KMS-11 (cell line): ENCODE data around the gene C22orf31.

Source experiments
- H2AFZ ChIP-seq: fragments of 200-600 bp; sonication (generic); 2 replicates; pipeline ENCODE4 v1.6.1; 2016; ENCODE audit warnings: antibody characterized with exemption, mixed run types, low read depth
- H3K27ac ChIP-seq: fragments of 200-600 bp; sonication (generic); 2 replicates; pipeline ENCODE4 v1.6.1; 2016; ENCODE audit warnings: mild to moderate bottlenecking, mixed run types
- H3K27me3 ChIP-seq: fragments of 200-600 bp; sonication (generic); 2 replicates; pipeline ENCODE4 v1.6.1; 2017; ENCODE audit warnings: mild to moderate bottlenecking, low read depth, mixed run types, moderate library complexity; ENCODE audit not compliant: insufficient read depth
- H3K36me3 ChIP-seq: fragments of 200-600 bp; sonication (generic); 2 replicates; pipeline ENCODE4 v1.6.1; 2017; ENCODE audit warnings: mild to moderate bottlenecking, mixed run types; ENCODE audit not compliant: insufficient read depth
- H3K4me1 ChIP-seq: fragments of 200-600 bp; sonication (generic); 2 replicates; pipeline ENCODE4 v1.6.1; 2016; ENCODE audit warnings: mild to moderate bottlenecking, low read depth, mixed run types; ENCODE audit not compliant: poor library complexity, severe bottlenecking
- H3K4me2 ChIP-seq: fragments of 200-600 bp; sonication (generic); 2 replicates; pipeline ENCODE4 v1.7.0; 2016; ENCODE audit warnings: mild to moderate bottlenecking, mixed run types
- H3K4me3 ChIP-seq: fragments of 200-600 bp; sonication (generic); IDR thresholded peaks from 2 replicates; pipeline ENCODE4 v1.6.1; 2017; ENCODE audit warnings: low read depth, low read length, mixed read lengths; ENCODE audit not compliant: insufficient read depth
- H3K79me2 ChIP-seq: fragments of 200-600 bp; sonication (generic); 2 replicates; pipeline ENCODE4 v1.6.1; 2016; ENCODE audit warnings: low read depth, mixed run types; ENCODE audit not compliant: insufficient read depth
- H3K9ac ChIP-seq: fragments of 200-600 bp; sonication (generic); 2 replicates; pipeline ENCODE4 v1.6.1; 2016; ENCODE audit warnings: mild to moderate bottlenecking, mixed run types
- H4K20me1 ChIP-seq: fragments of 200-600 bp; sonication (generic); 2 replicates; pipeline ENCODE4 v1.6.1; 2016; ENCODE audit warnings: mild to moderate bottlenecking, mixed run types; ENCODE audit not compliant: insufficient read depth
- CTCF ChIP-seq: fragments of 200-600 bp; sonication (generic); conservative IDR thresholded peaks from 2 replicates; pipeline ENCODE4 v1.6.1; 2017; ENCODE audit warnings: low read depth, mild to moderate bottlenecking, antibody characterized with exemption, low read length, moderate library complexity, mixed read lengths

C22orf31 gene

GRCh38 chr22:29081517-29082236, 20.0 kb upstream of the C22orf31 start:
- Histone ChIP-seq H3K27me3 (no peaks in the 10 kb centered on the region), H3K4me1 (no peaks in the 10 kb centered on the region), H4K20me1 (no peaks in the 10 kb centered on the region), H3K27ac (no peak overlapping the region), H3K4me2 (no peak overlapping the region), H3K4me3 (no peak overlapping the region), H3K9ac (no peak overlapping the region), H3K79me2 (no peaks in the 10 kb centered on the region), H2AFZ (no peak overlapping the region), H3K36me3 (no peaks in the 10 kb centered on the region)
- no peak for TF ChIP-seq CTCF

GRCh38 chr22:29080106-29080975, 18.7 kb upstream of the C22orf31 start:
- no peaks in the 10 kb centered on the region for H3K79me2 ChIP-seq
- no peak overlapping the region for H3K4me2 ChIP-seq
- TF ChIP-seq CTCF = no peak
- H3K4me3 ChIP-seq = no peak overlapping the region
- no peaks in the 10 kb centered on the region for H3K4me1 ChIP-seq
- H4K20me1 ChIP-seq = no peaks in the 10 kb centered on the region
- H2AFZ ChIP-seq = no peak overlapping the region
- H3K9ac ChIP-seq = no peak overlapping the region
- H3K36me3 ChIP-seq = no peaks in the 10 kb centered on the region
- H3K27me3 ChIP-seq = no peaks in the 10 kb centered on the region
- no peak overlapping the region for H3K27ac ChIP-seq

- Histone ChIP-seq H3K79me2 (no peaks in the 10 kb centered on the region), H3K4me1 (no peaks in the 10 kb centered on the region), H3K9ac (no peak overlapping the region), H4K20me1 (no peaks in the 10 kb centered on the region), H3K4me2 (no peak overlapping the region), H3K36me3 (no peaks in the 10 kb centered on the region), H3K27me3 (no peaks in the 10 kb centered on the region), H3K27ac (no peak overlapping the region), H2AFZ (no peak overlapping the region), H3K4me3 (no peak overlapping the region)
- no peak for TF ChIP-seq CTCF
Observed at GRCh38 chr22:29079218-29079901, 17.7 kb upstream of the C22orf31 start.

- H3K27ac ChIP-seq = no peak overlapping the region
- H2AFZ ChIP-seq = no peak overlapping the region
- H3K79me2 ChIP-seq = no peaks in the 10 kb centered on the region
Observed at GRCh38 chr22:29078869-29079207, 17.2 kb upstream of the C22orf31 start.

More at GRCh38 chr22:29078869-29079207, 17.2 kb upstream of the C22orf31 start:
- no peaks in the 10 kb centered on the region for H3K4me1 ChIP-seq
- no peaks in the 10 kb centered on the region for H3K36me3 ChIP-seq
- H4K20me1 ChIP-seq = no peaks in the 10 kb centered on the region
- no peak overlapping the region for H3K9ac ChIP-seq
- TF ChIP-seq CTCF = no peak
- no peaks in the 10 kb centered on the region for H3K27me3 ChIP-seq
- H3K4me3 ChIP-seq = no peak overlapping the region
- no peak overlapping the region for H3K4me2 ChIP-seq
